ENCODE results near the gene SWAP70.

DNA sequence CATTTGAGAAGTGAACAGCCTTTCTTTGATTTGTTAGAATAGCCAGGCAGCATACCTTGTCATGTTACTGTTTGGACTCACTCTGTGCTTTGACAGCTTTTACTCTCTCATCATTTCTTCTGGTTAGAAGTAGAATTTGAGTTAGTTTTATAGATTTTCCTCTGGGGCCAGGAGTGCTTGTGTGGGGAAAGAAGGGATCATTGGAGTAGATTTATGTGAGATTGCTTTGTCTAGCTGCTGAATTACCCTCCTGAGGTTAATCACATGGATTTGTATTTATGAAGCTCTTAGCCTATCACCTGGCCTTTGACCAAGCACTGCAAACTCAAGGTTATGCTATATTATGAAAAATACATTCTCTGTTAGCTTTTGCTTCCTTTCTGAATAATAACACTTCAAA is 54.3 kb downstream of the SWAP70 start:
- TF ChIP-seq, protein P1, sequence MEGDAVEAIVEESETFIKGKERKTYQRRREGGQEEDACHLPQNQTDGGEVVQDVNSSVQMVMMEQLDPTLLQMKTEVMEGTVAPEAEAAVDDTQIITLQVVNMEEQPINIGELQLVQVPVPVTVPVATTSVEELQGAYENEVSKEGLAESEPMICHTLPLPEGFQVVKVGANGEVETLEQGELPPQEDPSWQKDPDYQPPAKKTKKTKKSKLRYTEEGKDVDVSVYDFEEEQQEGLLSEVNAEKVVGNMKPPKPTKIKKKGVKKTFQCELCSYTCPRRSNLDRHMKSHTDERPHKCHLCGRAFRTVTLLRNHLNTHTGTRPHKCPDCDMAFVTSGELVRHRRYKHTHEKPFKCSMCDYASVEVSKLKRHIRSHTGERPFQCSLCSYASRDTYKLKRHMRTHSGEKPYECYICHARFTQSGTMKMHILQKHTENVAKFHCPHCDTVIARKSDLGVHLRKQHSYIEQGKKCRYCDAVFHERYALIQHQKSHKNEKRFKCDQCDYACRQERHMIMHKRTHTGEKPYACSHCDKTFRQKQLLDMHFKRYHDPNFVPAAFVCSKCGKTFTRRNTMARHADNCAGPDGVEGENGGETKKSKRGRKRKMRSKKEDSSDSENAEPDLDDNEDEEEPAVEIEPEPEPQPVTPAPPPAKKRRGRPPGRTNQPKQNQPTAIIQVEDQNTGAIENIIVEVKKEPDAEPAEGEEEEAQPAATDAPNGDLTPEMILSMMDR (conservative IDR thresholded peaks at IDR 0.05 in 1 of 2, IDR thresholded peaks at IDR 0.05 in 1 of 2; ENCODE audit: low read depth in 1 of 2, low read length in 2 of 2): no peak
- TF ChIP-seq EZH2 (IDR thresholded peaks at IDR 0.05; ENCODE audit: low read length, missing control alignments): no peak

Data from fibroblast of lung (primary cell).